HEK293T (cell line): Measurements from ENCODE around the gene P3R3URF.

Source experiments
- BHLHE40 ChIP-seq: fragments of 450-650 bp; IDR thresholded peaks from 2 replicates; pipeline ENCODE4 v1.6.1; 2016; ENCODE audit warnings: mild to moderate bottlenecking, moderate library complexity, borderline replicate concordance
- PKNOX1 ChIP-seq: fragments of 450-650 bp; IDR thresholded peaks from 2 replicates; pipeline ENCODE4 v1.6.1; 2016
- SP1 ChIP-seq: fragments of 450-650 bp; IDR thresholded peaks from 2 replicates; pipeline ENCODE4 v1.6.1; 2017
- SUZ12 ChIP-seq: fragments of 450-650 bp; IDR thresholded peaks from 2 replicates; pipeline ENCODE4 v1.6.1; 2016; ENCODE audit warnings: mild to moderate bottlenecking
- ZNF384 ChIP-seq: fragments of 450-650 bp; IDR thresholded peaks from 2 replicates; pipeline ENCODE4 v1.6.1; 2016

- TF ChIP-seq BHLHE40, result no peak
- TF ChIP-seq SUZ12, result no peak
- no peak for TF ChIP-seq SP1
- TF ChIP-seq PKNOX1, result no peak
- no peak for TF ChIP-seq ZNF384
These were observed 4.0 kb downstream of the P3R3URF start for GRCh38 chr1:46172321-46172720.
